ENCODE data around the gene KRT36. TPM values are rescaled to one million over a fixed set of nuclear protein-coding genes. Genes with fewer than 3 reads are reported as not detected.

The KRT36 gene
- total RNA-seq, 1 donor from 2014 or later: not detected

DNA sequence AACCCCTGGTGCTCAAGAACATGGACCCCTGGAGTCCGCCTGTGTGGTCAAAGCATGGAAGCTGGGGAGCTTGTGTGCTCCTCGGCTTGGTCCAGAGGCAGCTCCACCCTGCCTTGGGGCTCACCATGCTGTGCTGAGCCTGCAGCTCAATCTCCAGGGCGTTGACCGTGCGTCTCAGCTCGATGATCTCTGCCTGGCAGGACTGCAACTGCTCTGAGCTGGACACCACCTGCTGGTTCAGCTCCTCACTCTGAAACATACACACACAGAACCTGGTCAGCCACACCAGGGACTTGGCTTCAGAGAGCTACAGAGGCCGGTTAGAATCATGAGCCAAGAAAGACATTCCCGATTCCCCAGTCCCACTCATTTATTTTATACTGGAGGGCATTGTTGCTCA lies 11.5 kb downstream of the KRT36 start:
- H3K4me3 Mint-ChIP-seq (ENCODE audit: unreplicated experiment): no peak overlapping the region
- no peaks in the 10 kb centered on the region for H3K36me3 Mint-ChIP-seq (ENCODE audit: low read depth)
- H3K4me1 Mint-ChIP-seq (ENCODE audit: low read depth): no peaks in the 10 kb centered on the region
- DNase-seq (ENCODE audit: low spot score): no peak
- peaks cover 2% of the 10 kb centered on the region for H3K9me3 Mint-ChIP-seq (ENCODE audit: low read depth)
- H3K27ac Mint-ChIP-seq (ENCODE audit: unreplicated experiment): no peak overlapping the region
- TF ChIP-seq, protein P1, sequence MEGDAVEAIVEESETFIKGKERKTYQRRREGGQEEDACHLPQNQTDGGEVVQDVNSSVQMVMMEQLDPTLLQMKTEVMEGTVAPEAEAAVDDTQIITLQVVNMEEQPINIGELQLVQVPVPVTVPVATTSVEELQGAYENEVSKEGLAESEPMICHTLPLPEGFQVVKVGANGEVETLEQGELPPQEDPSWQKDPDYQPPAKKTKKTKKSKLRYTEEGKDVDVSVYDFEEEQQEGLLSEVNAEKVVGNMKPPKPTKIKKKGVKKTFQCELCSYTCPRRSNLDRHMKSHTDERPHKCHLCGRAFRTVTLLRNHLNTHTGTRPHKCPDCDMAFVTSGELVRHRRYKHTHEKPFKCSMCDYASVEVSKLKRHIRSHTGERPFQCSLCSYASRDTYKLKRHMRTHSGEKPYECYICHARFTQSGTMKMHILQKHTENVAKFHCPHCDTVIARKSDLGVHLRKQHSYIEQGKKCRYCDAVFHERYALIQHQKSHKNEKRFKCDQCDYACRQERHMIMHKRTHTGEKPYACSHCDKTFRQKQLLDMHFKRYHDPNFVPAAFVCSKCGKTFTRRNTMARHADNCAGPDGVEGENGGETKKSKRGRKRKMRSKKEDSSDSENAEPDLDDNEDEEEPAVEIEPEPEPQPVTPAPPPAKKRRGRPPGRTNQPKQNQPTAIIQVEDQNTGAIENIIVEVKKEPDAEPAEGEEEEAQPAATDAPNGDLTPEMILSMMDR (IDR thresholded peaks at IDR 0.05): no peak
- H3K27me3 Mint-ChIP-seq (ENCODE audit: low read depth): peaks cover 3% of the 10 kb centered on the region

DNA sequence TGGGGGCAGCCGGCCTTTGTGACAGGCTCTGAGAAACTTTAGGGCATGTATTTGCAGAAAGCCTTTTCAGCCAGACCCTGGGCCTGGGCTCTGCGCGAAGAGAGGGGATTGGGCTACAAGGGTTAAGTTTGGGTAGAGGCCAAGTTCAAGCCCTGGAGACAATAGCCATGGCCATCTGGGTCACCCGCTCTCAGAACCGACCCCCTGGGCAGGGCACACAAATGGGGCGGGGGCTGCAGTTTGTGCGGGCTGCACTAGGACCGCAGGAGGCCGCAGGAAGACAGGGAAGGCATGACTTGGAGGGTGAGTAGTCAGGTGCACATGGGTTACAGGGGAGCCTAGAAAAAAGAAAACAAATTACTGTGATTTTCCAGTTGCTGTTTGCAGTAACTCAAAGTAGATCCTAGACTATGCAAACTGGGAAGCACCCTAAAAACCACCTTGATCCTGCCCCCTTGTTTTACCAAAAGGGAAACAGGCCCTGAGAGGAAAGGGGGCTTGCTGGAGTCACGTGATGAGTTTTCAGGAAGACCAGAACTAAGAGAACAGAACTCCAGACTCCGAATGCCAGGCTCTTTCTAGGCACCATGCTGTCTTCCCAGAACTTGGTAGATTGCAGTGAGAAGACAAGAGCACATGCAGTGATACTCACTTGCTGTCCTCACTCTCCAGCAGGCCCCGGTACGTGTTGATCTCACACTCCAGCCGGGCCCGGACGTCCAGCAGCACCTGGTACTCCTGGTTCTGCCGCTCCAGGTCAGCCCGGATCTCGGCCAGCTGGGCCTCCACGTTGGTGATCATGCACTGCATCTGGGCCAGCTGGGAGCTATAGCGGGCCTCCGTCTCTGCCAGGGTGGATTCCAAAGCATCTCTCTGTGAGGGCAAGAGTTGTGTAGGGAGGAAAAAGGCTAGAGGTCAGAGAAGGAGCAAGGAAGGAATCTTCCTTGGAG lies 12.6 kb downstream of the KRT36 start:
- no peaks in the 10 kb centered on the region for H3K4me1 Mint-ChIP-seq (ENCODE audit: low read depth)
- H3K9me3 Mint-ChIP-seq (ENCODE audit: low read depth): peaks cover 3% of the 10 kb centered on the region
- no peaks in the 10 kb centered on the region for H3K36me3 Mint-ChIP-seq (ENCODE audit: low read depth)
- H3K27ac Mint-ChIP-seq (ENCODE audit: unreplicated experiment): no peak overlapping the region
- peaks cover 5% of the 10 kb centered on the region for H3K27me3 Mint-ChIP-seq (ENCODE audit: low read depth)
- no peak for DNase-seq (ENCODE audit: low spot score)
- H3K4me3 Mint-ChIP-seq (ENCODE audit: unreplicated experiment): no peak overlapping the region
- TF ChIP-seq, protein P1 (IDR thresholded peaks at IDR 0.05): no peak

DNA sequence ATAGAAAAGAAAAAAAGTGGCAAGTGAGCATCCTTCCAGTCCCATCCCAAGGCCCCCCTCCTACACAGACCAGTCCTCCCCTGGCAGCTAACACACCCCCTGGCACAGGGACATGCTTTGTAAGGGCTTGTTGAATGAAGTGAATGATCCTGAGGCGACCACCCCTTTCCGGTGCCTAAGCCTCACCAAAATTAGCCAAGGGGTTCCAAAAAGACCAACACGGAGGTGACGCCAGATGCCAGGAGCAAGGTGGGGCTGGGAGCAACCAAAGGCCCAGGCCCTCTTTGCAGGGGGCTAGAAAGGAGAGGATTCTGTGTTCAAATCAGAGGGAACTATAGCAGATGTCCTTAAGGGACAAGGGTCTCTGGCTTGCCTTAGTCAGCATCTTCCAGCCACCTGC lies 14.3 kb downstream of the KRT36 start:
- H3K9me3 Mint-ChIP-seq (ENCODE audit: low read depth): peaks cover 16% of the 10 kb centered on the region
- no peak overlapping the region for H3K27ac Mint-ChIP-seq (ENCODE audit: unreplicated experiment)
- H3K4me3 Mint-ChIP-seq (ENCODE audit: unreplicated experiment): no peak overlapping the region
- H3K4me1 Mint-ChIP-seq (ENCODE audit: low read depth): no peaks in the 10 kb centered on the region
- peaks cover 10% of the 10 kb centered on the region for H3K36me3 Mint-ChIP-seq (ENCODE audit: low read depth)
- peaks cover 2% of the 10 kb centered on the region for H3K27me3 Mint-ChIP-seq (ENCODE audit: low read depth)
- no peak for DNase-seq (ENCODE audit: low spot score)
- TF ChIP-seq, protein P1 (IDR thresholded peaks at IDR 0.05): no peak

DNA sequence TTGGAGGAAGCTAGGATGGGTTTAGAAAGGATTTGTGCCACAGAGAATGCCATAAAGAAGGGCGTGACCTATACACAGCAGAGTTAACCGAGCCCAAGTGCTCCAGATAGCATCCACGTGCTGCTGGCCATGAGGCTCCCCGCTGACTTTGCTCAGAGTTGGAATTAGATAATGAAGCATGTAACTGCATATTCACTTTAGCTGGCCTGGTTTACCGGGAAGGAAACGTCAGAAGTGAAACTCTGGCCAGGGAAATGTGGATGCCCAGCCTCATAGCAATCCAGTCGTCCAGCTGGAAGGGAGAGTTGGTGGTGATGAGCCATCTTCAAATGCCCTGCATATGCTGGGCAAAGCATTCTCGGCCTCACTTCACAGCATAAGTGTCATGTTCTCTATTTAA lies 14.8 kb downstream of the KRT36 start:
- Mint-ChIP-seq H3K27me3 (ENCODE audit: low read depth) (peaks cover 2% of the 10 kb centered on the region), H3K9me3 (ENCODE audit: low read depth) (peaks cover 16% of the 10 kb centered on the region), H3K4me1 (ENCODE audit: low read depth) (no peaks in the 10 kb centered on the region), H3K27ac (ENCODE audit: unreplicated experiment) (no peak overlapping the region), H3K36me3 (ENCODE audit: low read depth) (peaks cover 10% of the 10 kb centered on the region), H3K4me3 (ENCODE audit: unreplicated experiment) (no peak overlapping the region)
- DNase-seq (ENCODE audit: low spot score): no peak
- TF ChIP-seq, protein P1 (IDR thresholded peaks at IDR 0.05): no peak

DNA sequence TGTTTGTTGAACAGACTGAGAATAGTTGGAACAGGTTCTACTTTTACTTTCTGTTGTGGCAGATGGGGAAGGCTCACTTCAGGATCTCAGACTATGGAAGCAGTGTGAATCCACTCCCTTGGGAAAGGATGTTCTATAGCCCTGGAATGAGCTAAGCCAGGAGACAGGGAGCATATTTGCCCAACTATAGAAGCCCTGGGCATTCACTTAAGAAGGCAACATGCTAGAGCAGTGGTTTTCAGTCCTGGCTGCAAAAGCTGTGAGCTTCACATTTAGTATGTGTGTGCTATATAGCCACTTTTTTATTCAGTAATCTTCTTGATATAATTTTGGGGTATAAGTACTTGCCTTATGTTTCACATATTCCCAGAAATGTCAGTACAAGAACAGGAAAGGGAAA lies 21.4 kb downstream of the KRT36 start:
- Mint-ChIP-seq H3K9me3 (ENCODE audit: low read depth) (peaks cover 29% of the 10 kb centered on the region), H3K27me3 (ENCODE audit: low read depth) (peaks cover 2% of the 10 kb centered on the region)
- TF ChIP-seq, protein P1 (IDR thresholded peaks at IDR 0.05): no peak

More for the DNA sequence above, 21.4 kb downstream of the KRT36 start:
- Mint-ChIP-seq H3K4me3 (ENCODE audit: unreplicated experiment) (no peak overlapping the region), H3K4me1 (ENCODE audit: low read depth) (peaks cover 13% of the 10 kb centered on the region), H3K27ac (ENCODE audit: unreplicated experiment) (no peak overlapping the region), H3K36me3 (ENCODE audit: low read depth) (peaks cover 10% of the 10 kb centered on the region)
- DNase-seq (ENCODE audit: low spot score): no peak

All from chondrocyte (in vitro differentiated cells).